ENCODE results near the gene SRGAP2C. TPM values are rescaled to one million over a fixed set of nuclear protein-coding genes. Genes with fewer than 3 reads are reported as not detected.
"Not testable (repeated sequence)": the region's sequence is repeated elsewhere in the genome, so short reads cannot be mapped to it uniquely, and the experiment has no call there.

Gene SRGAP2C
- 1 to 10 TPM; 1.8 to 7.5 (median 2.8) TPM for polyA plus RNA-seq

DNA sequence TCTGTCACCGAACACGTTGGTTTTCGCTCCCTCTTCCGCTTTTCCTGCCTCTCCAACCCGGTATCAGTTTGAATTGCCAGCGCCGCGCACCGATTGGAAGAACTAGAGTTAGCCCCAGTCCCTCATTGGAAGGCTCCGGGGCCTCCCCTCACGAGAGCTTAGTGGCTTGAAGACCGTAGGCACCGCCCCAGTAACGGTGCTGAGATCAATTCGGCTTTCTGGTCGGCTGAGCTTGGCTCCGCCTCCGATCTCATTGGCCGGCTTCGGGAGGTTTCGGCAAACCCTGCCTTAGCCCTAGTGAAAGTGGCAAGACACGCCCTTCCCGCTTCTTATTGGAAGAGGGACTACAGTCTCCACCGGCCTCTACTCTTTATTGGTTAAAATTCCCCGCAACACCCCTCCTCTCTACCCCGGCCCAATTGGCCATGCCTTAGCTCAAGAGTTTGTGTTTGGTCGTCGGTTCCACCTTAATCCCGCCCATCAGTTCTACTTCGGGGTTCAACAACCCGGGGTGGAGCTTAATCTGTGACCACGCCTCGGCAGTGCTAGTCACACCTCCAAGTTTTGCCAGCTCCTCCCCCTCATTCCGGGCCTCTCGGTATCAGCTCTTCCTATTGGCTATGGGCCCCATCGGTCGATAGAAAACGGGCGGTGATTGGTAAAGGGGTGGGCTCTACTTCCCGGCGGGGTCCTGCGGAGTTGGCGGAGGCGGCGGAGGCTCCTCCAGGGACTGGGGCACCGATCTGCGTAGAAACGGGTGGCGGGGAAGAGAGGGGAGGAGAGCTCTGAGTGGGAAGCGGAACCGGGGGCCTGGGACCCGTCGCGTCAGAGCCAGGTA lies at the start of gene SRGAP2C, which contains the start of gene FAM72B:
Gene SRGAP2C (plus strand): TSS at position 686 of the 838 bp plus-strand sequence. CDS start 2,472 bp downstream, outside the sequence.
Gene FAM72B (minus strand): TSS at position 51 of the 838 bp plus-strand sequence. CDS start 851 bp downstream, outside the sequence.
- WGBS, 3 donors, result 0 to 1% (median 1%) methylated on average over 28 to 39 of the region's 54 CpGs
- not testable (repeated sequence) for H3K27ac ChIP-seq (ENCODE audit: low read depth, low read length)

DNA sequence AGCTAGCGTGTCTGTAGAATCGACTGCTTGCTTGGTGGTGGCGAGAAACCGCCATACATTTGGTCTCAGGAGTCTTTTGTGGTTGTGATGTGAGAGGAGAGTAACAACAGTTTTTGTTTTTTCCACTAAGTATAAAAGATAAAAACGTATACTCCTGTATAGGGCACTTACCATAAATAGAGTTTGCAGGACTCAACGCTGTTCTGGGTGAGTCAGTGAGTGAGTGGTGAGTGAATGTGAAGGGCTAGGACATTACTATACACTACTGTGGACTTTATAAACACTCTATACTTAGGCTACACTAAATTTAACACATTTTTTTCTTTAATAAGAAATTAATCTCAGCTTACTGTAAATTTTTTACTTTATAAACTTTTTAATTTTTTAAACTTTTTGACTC lies 44.4 kb upstream of the SRGAP2C start:
- not testable (repeated sequence) for H3K27ac ChIP-seq (ENCODE audit: low read depth, low read length)
- WGBS, 3 donors, result no CpG with 5 or more reads among the region's 6 CpGs

DNA sequence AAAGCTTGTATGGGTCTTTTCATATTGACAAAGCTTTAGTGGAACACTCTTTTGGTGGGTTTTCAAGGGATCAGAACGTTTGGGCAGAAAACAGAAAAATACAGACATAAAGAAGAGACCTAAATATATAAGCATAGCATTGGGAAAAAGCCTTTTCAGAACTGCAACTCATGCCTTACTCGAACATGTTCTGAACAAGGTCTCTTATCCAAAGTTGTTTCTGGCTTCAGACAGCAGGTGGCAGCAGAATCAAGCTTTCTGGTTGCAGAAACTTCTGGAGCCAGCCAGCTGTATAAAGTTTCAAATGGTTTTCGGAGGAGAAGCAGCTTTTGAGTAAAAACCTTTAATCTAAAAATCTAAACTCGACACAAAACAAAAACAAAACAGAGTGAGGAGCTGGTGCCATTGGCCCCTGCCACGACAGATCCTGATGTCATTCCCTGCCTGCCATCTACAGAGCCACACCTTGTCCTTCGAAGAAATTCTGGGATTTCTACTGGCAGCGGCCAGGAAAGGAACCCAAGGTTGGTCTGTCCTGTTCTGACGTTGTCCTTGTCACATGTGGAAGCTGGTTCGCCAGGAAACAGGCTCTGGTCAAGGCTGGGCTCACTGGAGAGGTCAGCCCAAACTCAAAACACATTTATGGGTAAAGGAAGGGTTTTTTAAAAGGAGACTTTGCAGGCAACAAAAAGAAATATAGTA lies 36.1 kb upstream of the SRGAP2C start:
- not testable (repeated sequence) for H3K27ac ChIP-seq (ENCODE audit: low read depth, low read length)
- 0% methylated on average over 1 to 2 of the region's 9 CpGs for WGBS, 3 donors

DNA sequence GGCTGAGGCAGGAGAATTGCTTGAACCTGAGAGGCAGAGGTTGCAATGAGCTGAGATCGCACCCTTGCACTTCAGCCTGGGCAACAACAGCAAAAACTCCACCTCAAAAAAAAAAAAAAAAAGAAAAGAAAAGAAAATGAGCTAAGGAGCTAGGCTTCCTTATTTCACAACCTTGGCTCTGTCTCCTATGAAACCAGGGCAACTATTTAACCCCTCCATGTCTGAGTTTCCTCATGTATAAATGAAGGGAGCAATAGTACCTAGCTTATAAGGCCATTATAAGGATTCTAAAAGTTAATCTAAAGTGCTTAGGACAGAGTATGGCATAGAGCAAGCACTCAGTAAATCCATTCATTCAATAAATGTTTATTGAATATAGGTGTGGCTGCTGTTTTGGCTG lies 33.5 kb upstream of the SRGAP2C start:
- 42 to 100% (median 63%) methylated on average over 1 of the region's 1 CpG for WGBS, 3 donors
- not testable (repeated sequence) for H3K27ac ChIP-seq (ENCODE audit: low read depth, low read length)

DNA sequence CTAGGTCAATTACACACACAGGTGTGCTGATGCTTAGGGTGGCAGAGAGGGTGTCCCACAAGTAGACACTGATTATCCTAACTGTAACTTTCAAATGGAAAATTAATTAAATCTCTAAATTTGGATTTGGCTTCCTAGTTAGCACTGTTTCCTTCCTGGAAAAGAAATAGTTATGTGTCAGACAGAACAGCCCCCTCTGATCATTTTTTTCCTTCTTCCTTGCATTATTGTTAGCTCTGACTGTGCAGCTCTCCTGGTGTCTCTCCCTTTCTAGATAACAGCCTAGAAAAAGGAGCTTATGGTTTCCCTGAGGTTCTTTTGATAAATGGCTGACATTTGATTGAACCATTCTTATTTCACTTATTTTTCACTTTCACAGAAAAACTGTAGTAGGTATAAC lies 32.0 kb upstream of the SRGAP2C start:
- not testable (repeated sequence) for H3K27ac ChIP-seq (ENCODE audit: low read depth, low read length)

DNA sequence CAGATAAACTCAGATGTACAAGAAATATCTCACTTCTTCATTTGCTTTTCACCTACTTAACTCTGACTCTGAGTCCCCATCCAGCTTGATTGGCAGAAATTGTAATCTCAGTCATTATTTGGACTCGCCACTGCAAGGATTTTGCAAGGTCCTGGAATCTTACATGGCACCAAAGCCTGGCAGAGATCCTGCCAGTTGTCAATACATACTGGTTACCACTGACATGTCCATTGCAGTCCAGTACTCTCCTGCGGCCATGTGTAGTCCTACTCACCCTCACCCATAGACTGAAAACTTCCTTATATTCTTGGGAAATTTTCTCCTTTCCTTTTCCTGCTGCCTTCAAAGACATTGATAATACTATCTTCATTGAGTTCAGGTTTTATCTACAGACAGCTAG lies 30.0 kb upstream of the SRGAP2C start:
- WGBS, 3 donors, result 75 to 82% (median 79%) methylated on average over 1 of the region's 2 CpGs

DNA sequence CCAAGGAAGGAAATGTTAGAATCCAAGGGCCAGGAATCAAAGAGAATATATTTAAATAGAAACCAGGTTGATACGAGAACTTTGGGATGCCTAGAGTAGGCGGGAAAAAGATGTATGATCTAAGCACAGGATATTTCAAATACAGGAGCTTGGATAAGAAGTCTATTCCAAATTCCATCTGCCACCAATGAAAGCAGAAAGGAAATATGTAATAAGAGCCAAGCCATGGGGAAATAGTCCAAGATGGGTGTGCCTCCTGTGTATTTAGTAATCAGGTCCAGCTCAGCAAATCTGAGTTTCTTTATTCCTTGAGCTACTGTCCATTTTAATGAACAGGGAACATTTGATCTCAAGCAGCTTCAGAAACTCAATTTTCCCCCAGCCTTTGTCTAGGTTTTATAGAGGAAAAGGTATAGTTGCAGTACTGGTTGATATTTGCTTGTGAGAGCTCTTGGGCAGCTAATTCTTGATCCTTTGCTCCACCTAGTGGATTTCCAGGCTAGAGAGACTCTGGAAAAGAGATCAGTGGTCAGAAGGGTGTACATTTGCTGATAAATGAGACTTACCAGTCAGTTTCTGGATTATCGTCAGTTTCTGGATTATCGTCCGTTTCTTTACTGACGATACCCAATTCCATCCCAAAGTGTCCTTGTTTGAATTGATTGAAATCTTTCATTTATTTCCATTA lies 29.0 kb upstream of the SRGAP2C start:
- 60 to 69% (median 61%) methylated on average over 6 of the region's 6 CpGs for WGBS, 3 donors
- H3K27ac ChIP-seq (ENCODE audit: low read depth, low read length), result not testable (repeated sequence)

More for the DNA sequence above, 30.0 kb upstream of the SRGAP2C start:
- H3K27ac ChIP-seq (ENCODE audit: low read depth, low read length), result not testable (repeated sequence)

DNA sequence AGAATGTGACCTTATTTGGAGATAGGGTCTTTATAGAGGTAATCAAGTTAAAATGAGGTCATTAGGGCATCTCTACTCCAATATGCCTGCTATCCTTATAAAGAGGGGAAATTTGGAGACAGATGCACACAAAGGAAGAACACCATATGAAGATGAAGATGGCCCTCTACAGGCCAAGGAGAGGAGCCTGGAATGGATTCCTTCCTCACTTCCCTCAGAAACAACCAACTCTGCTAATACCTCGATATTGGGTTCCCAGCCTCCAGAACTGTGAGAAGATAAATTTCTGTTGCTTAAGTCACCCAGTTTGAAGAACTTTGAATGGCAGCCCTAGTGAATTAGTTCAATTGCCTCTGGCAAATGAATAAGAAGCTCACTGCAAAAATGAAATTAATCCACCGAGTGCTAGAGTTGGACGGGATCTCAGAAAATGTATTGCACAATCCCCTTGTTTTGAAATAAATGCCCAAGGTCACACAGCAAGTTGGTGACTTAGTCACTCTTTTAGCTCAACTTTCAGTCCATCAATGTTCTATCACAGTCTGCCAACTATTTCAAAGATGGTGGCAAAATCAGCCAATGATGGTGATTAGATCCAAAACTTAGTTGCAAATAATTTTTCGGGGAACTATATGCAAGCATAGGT lies 27.7 kb upstream of the SRGAP2C start:
- not testable (repeated sequence) for H3K27ac ChIP-seq (ENCODE audit: low read depth, low read length)
- WGBS, 3 donors, result no CpG with 5 or more reads among the region's 4 CpGs

DNA sequence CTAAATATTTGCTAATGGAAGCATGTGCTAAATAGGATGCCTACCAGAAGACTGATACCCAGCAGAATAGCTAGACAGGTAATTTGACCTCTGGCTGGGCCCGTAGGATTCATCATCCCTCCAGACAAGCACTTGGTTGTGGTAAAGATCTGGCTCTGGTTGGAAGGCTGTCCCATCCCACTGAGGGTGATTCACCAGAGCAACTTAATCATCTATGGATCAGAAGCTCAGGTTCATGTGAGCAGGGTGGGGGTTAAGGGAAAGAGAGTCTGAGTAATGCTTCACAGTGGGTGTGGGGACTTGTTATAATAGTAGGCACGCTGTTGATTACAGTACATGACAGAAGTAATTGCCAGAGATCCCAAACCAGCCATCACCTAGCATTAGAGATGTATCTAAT lies 27.2 kb upstream of the SRGAP2C start:
- 88 to 100% methylated on average over 1 of the region's 2 CpGs; no CpG with 5 or more reads in 1 of the 3 donors for WGBS, 3 donors
- H3K27ac ChIP-seq (ENCODE audit: low read depth, low read length), result not testable (repeated sequence)

DNA sequence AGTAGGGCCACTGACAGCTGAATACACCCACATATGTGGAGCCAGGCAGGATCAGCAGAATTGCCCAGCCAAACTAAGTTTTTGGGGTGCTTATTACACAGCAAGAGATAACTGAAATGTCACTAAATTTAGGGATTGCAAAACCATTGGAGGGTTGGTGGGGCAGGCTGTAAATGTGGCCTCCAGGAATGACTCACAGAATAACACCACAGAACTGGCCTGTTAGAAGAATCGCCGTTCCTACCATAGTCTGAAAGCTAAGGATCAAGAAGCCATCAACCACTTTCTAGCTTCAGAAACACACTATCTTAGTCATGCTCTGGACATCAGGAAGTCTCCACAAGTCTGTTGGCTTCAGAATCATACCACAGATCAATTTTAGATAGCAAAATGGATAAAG lies 24.7 kb upstream of the SRGAP2C start:
- H3K27ac ChIP-seq (ENCODE audit: low read depth, low read length), result not testable (repeated sequence)
- WGBS, 3 donors, result 74 to 97% (median 89%) methylated on average over 2 of the region's 2 CpGs

DNA sequence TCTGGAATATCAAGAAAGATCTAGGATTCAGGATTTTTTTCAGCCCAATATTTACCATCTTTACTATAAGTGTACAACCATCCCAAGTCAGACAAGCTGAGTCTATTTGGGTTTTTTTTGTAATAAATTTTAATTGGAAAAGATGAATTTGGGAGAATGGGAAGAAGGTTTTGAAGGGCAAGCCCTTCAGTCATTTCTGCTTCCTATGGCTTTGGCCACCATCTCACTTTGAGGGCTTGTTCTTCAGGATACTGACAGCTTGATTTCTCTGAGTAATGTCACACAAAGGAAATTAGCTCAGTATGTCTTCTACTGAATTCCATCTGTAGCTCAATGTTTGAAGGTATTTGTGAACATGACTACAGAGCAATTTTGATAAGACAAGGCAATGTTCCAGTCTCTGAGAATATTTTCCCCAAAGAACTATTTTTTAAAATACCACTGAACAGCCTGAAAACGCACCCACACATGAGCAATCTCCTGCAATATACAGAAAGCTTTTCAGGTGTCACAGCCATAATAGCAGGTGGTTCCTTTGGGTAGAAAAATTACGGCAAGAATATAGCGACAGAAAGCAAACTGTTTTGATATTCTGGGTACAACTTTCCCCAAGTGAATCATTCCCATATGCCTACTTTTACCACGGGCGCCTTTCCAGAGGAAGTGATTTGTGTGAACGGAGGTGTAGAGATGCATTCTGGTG lies 23.4 kb upstream of the SRGAP2C start:
- H3K27ac ChIP-seq (ENCODE audit: low read depth, low read length), result not testable (repeated sequence)
- WGBS, 3 donors, result 81 to 90% (median 86%) methylated on average over 3 of the region's 6 CpGs

DNA sequence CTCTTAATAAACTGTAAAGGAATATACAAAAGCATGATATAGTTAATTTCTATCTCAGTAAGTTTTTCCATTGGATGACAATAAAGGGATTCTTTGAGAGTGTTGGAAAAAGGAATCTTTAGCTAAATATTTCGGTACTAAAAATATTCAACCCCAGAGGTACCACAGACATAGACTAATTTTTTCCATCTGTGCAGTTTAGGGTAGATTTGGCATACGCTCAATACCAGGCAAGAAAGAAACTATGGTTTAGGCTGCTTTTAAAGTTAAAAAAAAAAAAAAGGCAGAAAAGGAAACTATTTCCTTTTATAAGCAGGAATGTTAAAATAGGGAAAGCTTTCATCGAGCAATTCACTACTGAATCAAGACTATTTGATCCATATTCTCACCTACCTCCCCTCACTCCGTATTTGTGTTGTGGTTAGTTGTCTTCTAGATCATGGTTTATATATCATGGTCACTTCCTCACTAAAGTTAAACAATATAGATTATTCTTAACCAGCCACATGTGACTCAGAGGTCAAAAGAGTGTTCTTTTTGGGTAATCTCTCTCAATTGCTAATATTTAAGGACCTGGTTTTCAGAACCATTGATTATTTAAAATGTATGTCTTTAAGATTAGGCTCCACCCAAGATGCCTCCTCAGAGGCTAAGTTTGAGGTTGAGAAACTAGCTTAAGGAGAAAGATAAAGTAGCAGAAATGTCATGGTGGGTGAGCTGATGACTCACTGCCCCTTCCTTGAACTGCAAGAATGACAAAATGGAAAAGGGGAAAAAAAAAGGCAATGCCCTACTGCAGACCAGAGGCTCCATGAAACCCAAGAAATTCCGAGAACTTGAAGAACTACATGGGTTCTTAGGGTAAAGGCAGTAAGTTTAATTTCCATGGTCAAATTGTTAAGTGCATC lies 20.7 kb upstream of the SRGAP2C start:
- not testable (repeated sequence) for H3K27ac ChIP-seq (ENCODE audit: low read depth, low read length)
- WGBS, 3 donors, result 73 to 78% (median 74%) methylated on average over 3 to 4 of the region's 5 CpGs

DNA sequence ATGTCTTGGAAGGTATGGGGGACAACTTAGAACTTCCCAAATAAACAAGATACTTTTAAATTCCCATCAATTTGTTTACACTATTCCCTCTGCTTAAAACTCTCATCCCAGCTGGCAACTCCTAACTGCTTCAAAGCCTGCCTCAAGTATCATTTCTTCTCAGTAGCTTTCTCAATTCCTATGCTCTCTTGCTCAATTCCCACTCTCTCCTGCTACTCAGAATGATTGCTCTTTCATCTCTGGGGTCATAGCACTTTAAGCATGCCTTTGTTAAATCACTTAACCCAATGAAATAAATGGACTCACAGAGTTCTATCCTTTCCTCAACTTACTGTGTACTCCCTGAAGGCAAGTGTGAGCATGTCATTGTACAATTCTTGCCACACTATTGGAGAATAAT lies 19.5 kb upstream of the SRGAP2C start:
- H3K27ac ChIP-seq (ENCODE audit: low read depth, low read length), result not testable (repeated sequence)

DNA sequence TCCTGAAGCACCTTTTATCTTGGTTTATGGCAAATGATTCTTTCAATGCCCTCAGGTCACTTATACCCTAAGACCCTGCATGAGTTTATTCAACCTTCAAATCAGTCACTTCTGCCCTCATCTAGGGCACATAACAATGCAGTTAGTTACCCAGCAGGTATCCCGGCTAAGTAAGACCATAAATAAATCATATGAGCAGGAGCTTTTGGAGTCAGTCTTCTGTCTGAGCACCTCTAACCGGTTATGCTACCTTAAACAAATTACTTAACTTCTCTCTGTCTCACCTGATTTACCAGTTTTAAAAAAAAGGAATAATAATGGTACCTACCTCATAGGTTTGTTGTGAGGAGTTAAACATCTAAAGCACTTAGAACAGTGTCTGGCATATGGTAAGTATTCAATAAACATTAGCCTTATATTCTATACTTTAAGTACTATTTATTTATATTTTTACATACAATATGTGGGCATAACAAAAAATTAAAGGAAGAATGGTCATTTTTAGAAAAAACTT lies 17.5 kb upstream of the SRGAP2C start:
- not testable (repeated sequence) for H3K27ac ChIP-seq (ENCODE audit: low read depth, low read length)
- WGBS, 3 donors, result 60 to 85% (median 82%) methylated on average over 2 of the region's 2 CpGs

DNA sequence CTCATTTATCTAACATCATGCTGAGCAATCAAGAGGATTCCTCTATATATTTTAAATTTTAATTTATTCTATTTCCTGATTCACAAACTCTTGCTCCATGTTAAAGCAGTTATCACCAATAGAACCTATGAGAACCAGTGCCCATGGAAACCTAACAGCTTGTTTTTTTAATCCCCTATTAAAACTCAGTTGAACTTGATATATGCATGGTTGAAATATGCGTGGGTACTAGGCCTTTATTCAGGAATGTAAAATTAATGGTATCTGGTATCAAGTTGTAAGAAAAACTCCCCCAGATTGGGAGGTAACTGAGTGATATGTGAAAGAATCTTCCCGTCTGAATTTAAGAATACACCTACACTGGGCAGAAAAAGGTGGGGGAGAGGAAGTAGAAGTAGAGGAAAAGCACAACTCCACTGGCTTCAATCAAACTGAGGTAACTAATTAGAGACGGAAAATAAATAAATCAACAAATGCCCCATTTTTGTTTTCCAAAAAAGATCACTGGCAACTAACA lies 16.6 kb upstream of the SRGAP2C start:
- not testable (repeated sequence) for H3K27ac ChIP-seq (ENCODE audit: low read depth, low read length)
- 84 to 100% (median 100%) methylated on average over 1 to 2 of the region's 3 CpGs for WGBS, 3 donors

DNA sequence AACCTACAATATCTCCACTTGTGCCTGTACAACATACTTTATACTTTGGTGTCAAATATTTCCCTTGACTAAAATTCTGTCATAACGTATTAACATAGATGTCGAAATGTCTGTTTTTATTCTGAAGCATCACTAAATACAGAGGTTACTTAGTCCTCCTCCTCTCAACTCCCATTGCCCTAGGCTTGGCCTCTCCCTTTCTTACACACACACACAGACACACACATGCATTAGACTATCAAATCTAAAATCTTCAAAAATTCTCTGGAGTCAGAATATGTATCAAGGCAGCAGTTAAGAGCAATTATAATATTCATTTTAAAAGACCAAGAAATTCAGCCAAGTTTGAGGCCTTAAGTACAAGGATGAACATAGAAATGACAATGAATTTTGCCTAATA lies 8.1 kb upstream of the SRGAP2C start:
- not testable (repeated sequence) for H3K27ac ChIP-seq (ENCODE audit: low read depth, low read length)
- WGBS, 3 donors, result 76 to 93% (median 93%) methylated on average over 2 of the region's 2 CpGs

DNA sequence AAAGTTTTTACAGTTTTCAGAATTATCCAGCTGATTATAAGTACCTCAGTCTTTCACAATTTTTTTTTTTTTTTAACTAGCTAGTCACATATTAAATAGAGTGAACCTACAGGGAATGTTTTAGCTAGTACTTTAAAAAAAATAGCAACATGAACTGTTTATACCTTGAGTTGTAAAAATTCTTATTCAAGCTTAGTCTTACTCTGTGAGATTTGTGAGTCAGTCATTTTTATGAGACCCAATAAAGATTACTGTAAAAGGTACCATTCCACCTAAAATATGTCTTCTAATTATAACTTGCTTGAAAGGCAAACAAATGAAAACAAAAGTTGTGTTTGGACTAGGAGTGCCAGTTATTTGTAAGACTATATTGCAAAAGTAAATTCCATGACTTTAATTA lies 6.6 kb upstream of the SRGAP2C start:
- H3K27ac ChIP-seq (ENCODE audit: low read depth, low read length), result not testable (repeated sequence)
